ENCODE measurements around the gene EIF2S3B. TPM values are rescaled to one million over a fixed set of nuclear protein-coding genes. Genes with fewer than 3 reads are reported as not detected.

The EIF2S3B gene
- total and polyA plus RNA-seq, 2 experiments from 2014 or later: 0.16 to 0.95 TPM

- H3K36me3 ChIP-seq: no peaks in the 10 kb centered on the region
- no peaks in the 10 kb centered on the region for H3K27me3 ChIP-seq
- peaks cover 5% of the 10 kb centered on the region for H3K4me1 ChIP-seq (ENCODE audit: low read depth)
- no peaks in the 10 kb centered on the region for H3K9me3 ChIP-seq (ENCODE audit: low read depth)
- DNase-seq (ENCODE audit: low read depth in 1 of 2, low spot score in 1 of 2): no peak
- H3K4me3 ChIP-seq: no peak overlapping the region
- TF ChIP-seq CTCF (IDR thresholded peaks at IDR 0.05; ENCODE audit: low read depth, low read length): no peak
- H3K27ac ChIP-seq: no peak overlapping the region
Observed at GRCh38 chr12:10554228-10554755, 48.6 kb downstream of the EIF2S3B start.

- Histone ChIP-seq H3K27ac (no peak overlapping the region), H3K36me3 (no peaks in the 10 kb centered on the region), H3K4me1 (ENCODE audit: low read depth) (peaks cover 5% of the 10 kb centered on the region), H3K4me3 (no peak overlapping the region), H3K9me3 (ENCODE audit: low read depth) (no peaks in the 10 kb centered on the region), H3K27me3 (no peaks in the 10 kb centered on the region)
- no peak for TF ChIP-seq CTCF (IDR thresholded peaks at IDR 0.05; ENCODE audit: low read depth, low read length)
- no peak for DNase-seq (ENCODE audit: low read depth in 1 of 2, low spot score in 1 of 2)
Observed at GRCh38 chr12:10554756-10555481, 49.2 kb downstream of the EIF2S3B start.

GRCh38 chr12:10557329-10557728, 51.6 kb downstream of the EIF2S3B start:
- Histone ChIP-seq H3K27me3 (no peaks in the 10 kb centered on the region), H3K9me3 (ENCODE audit: low read depth) (no peaks in the 10 kb centered on the region), H3K4me1 (ENCODE audit: low read depth) (peaks cover 5% of the 10 kb centered on the region), H3K36me3 (no peaks in the 10 kb centered on the region), H3K27ac (no peak overlapping the region), H3K4me3 (no peak overlapping the region)
- DNase-seq (ENCODE audit: low read depth in 1 of 2, low spot score in 1 of 2): peak in 1 of 2 donors; percentile 1
- TF ChIP-seq CTCF (IDR thresholded peaks at IDR 0.05; ENCODE audit: low read depth, low read length): no peak

GRCh38 chr12:10557766-10558165, 52.1 kb downstream of the EIF2S3B start:
- no peak for TF ChIP-seq CTCF (IDR thresholded peaks at IDR 0.05; ENCODE audit: low read depth, low read length)
- DNase-seq (ENCODE audit: low read depth in 1 of 2, low spot score in 1 of 2): no peak
- Histone ChIP-seq H3K4me1 (ENCODE audit: low read depth) (peaks cover 5% of the 10 kb centered on the region), H3K27ac (no peak overlapping the region), H3K4me3 (no peak overlapping the region), H3K36me3 (no peaks in the 10 kb centered on the region), H3K9me3 (ENCODE audit: low read depth) (no peaks in the 10 kb centered on the region), H3K27me3 (no peaks in the 10 kb centered on the region)

Other genes with a start within 250 kb of the EIF2S3B start
- gene KLRD1, start 198.0 kb upstream of the EIF2S3B start, total RNA-seq: 0.04 and 0.42 TPM in 2 replicates
- gene KLRD1, start 198.0 kb upstream of the EIF2S3B start, polyA plus RNA-seq: 0.10 and 0.19 TPM in 2 replicates
- gene KLRK1, start 115.8 kb upstream of the EIF2S3B start, total RNA-seq: 0.07 TPM in 1 of 2 replicates, not detected in the other
- gene KLRK1, start 115.8 kb upstream of the EIF2S3B start, polyA plus RNA-seq: 0.15 TPM in 1 of 2 replicates, not detected in the other
- not detected in 2 replicates for gene KLRC4, start 96.1 kb upstream of the EIF2S3B start, total RNA-seq
- gene KLRC4, start 96.1 kb upstream of the EIF2S3B start, polyA plus RNA-seq: not detected in 2 replicates
- gene KLRC3, start 85.3 kb upstream of the EIF2S3B start, total RNA-seq: not detected in 2 replicates
- gene KLRC3, start 85.3 kb upstream of the EIF2S3B start, polyA plus RNA-seq: 0.15 TPM in 1 of 2 replicates, not detected in the other
- not detected in 2 replicates for gene KLRC2, start 69.9 kb upstream of the EIF2S3B start, total RNA-seq
- gene KLRC2, start 69.9 kb upstream of the EIF2S3B start, polyA plus RNA-seq: not detected in 2 replicates
- gene KLRC1, start 52.5 kb upstream of the EIF2S3B start, total RNA-seq: not detected in 2 replicates
- gene KLRC1, start 52.5 kb upstream of the EIF2S3B start, polyA plus RNA-seq: not detected in 2 replicates
- 10.8 and 14.2 TPM in 2 replicates for gene MAGOHB, start 107.7 kb downstream of the EIF2S3B start, total RNA-seq
- gene MAGOHB, start 107.7 kb downstream of the EIF2S3B start, polyA plus RNA-seq: 39.5 and 57.6 TPM in 2 replicates
- 0.21 and 0.74 TPM in 2 replicates for gene STYK1, start 168.2 kb downstream of the EIF2S3B start, total RNA-seq
- 0.65 and 2.3 TPM in 2 replicates for gene STYK1, start 168.2 kb downstream of the EIF2S3B start, polyA plus RNA-seq
- 142 and 173 TPM in 2 replicates for gene YBX3, start 217.4 kb downstream of the EIF2S3B start, total RNA-seq
- 212 and 278 TPM in 2 replicates for gene YBX3, start 217.4 kb downstream of the EIF2S3B start, polyA plus RNA-seq